Measurements from ENCODE around the gene FERMT3. TPM values are rescaled to one million over a fixed set of nuclear protein-coding genes. Genes with fewer than 3 reads are reported as not detected.

Gene FERMT3
- total and polyA plus RNA-seq, 7 donors = 15.0 to 41.5 (median 20.4) TPM

DNA sequence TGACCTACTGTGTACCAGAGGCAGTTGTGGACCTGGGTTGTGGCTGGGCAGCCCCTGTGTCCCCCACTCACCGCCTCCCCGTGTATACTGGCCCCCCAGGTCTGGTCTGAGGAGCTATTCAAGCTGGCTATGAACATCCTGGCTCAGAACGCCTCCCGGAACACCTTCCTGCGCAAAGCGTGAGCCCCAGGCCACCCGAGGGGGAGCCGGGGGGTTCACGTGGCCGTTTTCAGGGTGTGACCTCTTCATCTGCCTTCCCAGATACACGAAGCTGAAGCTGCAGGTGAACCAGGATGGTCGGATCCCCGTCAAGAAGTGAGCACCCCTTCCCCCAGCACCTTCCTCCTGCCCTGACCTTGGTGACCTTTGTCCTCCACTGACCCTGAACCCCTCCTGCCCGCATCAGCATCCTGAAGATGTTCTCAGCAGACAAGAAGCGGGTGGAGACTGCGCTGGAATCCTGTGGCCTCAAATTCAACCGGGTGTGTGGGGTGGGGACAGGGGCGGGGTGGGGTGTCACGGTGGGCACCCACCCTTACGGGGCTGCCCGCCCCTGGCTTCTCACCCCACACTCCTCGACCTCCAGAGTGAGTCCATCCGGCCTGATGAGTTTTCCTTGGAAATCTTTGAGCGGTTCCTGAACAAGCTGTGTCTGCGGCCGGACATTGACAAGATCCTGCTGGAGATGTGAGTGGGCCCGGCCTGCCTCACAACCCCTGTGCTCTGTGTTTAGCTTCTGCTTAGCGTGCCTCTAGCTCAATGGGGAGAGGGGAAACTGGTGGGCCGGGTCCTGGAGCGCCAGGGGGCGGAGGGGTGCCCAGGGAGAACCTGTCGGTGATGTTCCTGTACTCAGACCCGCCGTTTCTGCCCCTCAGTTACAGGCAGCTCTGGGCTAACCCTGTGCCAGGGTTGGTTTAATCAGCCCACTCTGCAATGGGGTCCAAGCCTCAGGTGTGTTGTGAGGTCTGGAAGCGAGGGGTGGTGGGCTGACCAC lies 48.9 kb downstream of the FERMT3 start:
- DNase-seq = no peak
- intact Hi-C loops (cut with DNase I) = no loop called here
- peaks cover 7 to 49% (median 38%) of the 10 kb centered on the region in 4 donors for H3K36me3 ChIP-seq
- 87 to 91% methylated on average over 35 of the region's 35 CpGs for WGBS, 2 donors
- no peak overlapping the region for H3K4me3 ChIP-seq
- no peaks in the 10 kb centered on the region for H3K9me3 ChIP-seq
- H3K27me3 ChIP-seq = no peaks in the 10 kb centered on the region
- H3K27ac ChIP-seq = no peak overlapping the region
- TF ChIP-seq, protein P1, sequence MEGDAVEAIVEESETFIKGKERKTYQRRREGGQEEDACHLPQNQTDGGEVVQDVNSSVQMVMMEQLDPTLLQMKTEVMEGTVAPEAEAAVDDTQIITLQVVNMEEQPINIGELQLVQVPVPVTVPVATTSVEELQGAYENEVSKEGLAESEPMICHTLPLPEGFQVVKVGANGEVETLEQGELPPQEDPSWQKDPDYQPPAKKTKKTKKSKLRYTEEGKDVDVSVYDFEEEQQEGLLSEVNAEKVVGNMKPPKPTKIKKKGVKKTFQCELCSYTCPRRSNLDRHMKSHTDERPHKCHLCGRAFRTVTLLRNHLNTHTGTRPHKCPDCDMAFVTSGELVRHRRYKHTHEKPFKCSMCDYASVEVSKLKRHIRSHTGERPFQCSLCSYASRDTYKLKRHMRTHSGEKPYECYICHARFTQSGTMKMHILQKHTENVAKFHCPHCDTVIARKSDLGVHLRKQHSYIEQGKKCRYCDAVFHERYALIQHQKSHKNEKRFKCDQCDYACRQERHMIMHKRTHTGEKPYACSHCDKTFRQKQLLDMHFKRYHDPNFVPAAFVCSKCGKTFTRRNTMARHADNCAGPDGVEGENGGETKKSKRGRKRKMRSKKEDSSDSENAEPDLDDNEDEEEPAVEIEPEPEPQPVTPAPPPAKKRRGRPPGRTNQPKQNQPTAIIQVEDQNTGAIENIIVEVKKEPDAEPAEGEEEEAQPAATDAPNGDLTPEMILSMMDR (IDR thresholded peaks at IDR 0.05) = no peak
- TF ChIP-seq EP300 (IDR thresholded peaks at IDR 0.05) (no peak), POLR2A (IDR thresholded peaks at IDR 0.05) (no peak), POLR2AphosphoS5 (IDR thresholded peaks at IDR 0.05) (no peak)
- peaks cover 0 to 31% (median 24%) of the 10 kb centered on the region in 4 donors for H3K4me1 ChIP-seq

DNA sequence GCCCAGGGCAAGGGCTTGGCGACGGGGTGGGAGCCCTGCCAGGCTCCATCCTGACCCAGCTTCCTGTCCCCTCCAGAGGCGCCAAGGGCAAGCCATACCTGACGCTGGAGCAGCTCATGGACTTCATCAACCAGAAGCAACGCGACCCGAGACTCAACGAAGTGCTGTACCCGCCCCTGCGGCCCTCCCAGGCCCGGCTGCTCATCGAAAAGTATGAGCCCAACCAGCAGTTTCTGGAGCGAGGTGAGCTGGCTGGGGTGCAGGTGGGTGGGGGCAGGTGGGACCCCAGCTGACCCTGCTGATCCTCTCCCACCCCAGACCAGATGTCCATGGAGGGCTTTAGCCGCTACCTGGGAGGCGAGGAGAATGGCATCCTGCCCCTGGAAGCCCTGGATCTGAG lies 49.8 kb downstream of the FERMT3 start:
- DNase-seq = no peak
- intact Hi-C loops (cut with DNase I) = no loop called here
- H3K4me3 ChIP-seq = no peak overlapping the region
- H3K27ac ChIP-seq = no peak overlapping the region
- H3K4me1 ChIP-seq = peaks cover 0 to 23% (median 18%) of the 10 kb centered on the region in 4 donors
- TF ChIP-seq EP300 (IDR thresholded peaks at IDR 0.05) = no peak
- peaks cover 7 to 52% (median 38%) of the 10 kb centered on the region in 4 donors for H3K36me3 ChIP-seq
- WGBS, 2 donors = 92 to 93% methylated on average over 15 of the region's 15 CpGs
- no peaks in the 10 kb centered on the region for H3K9me3 ChIP-seq
- H3K27me3 ChIP-seq = no peaks in the 10 kb centered on the region

DNA sequence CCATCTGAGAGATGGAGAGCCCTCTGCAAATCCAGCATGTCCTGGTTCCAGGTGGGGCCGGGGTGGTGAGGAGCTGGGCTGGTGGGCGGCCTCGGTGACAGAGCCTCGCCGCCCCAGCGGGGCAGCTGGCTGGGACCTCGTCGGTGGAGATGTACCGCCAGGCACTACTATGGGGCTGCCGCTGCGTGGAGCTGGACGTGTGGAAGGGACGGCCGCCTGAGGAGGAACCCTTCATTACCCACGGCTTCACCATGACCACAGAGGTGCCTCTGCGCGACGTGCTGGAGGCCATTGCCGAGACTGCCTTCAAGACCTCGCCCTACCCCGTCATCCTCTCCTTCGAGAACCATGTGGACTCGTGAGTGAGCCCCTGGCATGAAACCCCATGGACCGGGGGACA lies 51.8 kb downstream of the FERMT3 start:
- TF ChIP-seq, protein P1 (IDR thresholded peaks at IDR 0.05) = no peak
- TF ChIP-seq POLR2AphosphoS5 (IDR thresholded peaks at IDR 0.05) = no peak
- TF ChIP-seq POLR2A (IDR thresholded peaks at IDR 0.05) = no peak
- Histone ChIP-seq H3K27ac (no peak overlapping the region), H3K27me3 (no peaks in the 10 kb centered on the region), H3K9me3 (no peaks in the 10 kb centered on the region), H3K4me1 (peaks cover 0 to 5% (median 1%) of the 10 kb centered on the region in 4 donors), H3K4me3 (no peak overlapping the region), H3K36me3 (peaks cover 7 to 72% (median 51%) of the 10 kb centered on the region in 4 donors)
- DNase-seq = no peak
- intact Hi-C loops (cut with DNase I) = no loop called here
- WGBS, 2 donors = 91 to 94% methylated on average over 24 of the region's 24 CpGs

DNA sequence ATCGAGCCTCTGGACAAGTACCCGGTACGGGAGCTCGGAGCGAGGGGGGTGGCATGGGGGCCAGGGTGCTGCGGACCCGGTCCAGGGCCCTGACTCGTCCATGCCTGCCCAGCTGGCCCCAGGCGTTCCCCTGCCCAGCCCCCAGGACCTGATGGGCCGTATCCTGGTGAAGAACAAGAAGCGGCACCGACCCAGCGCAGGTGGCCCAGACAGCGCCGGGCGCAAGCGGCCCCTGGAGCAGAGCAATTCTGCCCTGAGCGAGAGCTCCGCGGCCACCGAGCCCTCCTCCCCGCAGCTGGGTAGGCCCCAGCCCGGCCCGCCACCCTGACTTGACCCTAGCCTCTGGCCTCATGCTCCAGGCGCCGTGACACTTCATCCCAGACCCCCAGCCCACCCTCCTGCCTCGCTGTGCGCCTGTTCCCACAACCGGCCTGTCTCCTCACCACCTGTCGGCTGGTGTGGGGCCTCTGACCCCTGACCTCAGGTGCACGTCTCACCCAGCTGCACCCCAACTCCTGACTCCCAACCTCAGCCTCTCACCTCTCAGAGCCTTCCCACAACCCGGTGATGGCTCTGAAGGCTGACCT lies 52.5 kb downstream of the FERMT3 start:
- intact Hi-C loops (cut with DNase I) = no loop called here
- Histone ChIP-seq H3K9me3 (no peaks in the 10 kb centered on the region), H3K27ac (no peak overlapping the region), H3K4me3 (no peak overlapping the region), H3K4me1 (no peaks in the 10 kb centered on the region), H3K27me3 (no peaks in the 10 kb centered on the region), H3K36me3 (peaks cover 7 to 79% (median 51%) of the 10 kb centered on the region in 4 donors)
- no peak for DNase-seq
- WGBS, 2 donors = 92 to 94% methylated on average over 32 of the region's 32 CpGs
- TF ChIP-seq POLR2AphosphoS5 (IDR thresholded peaks at IDR 0.05) (no peak), EP300 (IDR thresholded peaks at IDR 0.05) (no peak), POLR2A (IDR thresholded peaks at IDR 0.05) (no peak)
- TF ChIP-seq, protein P1 (IDR thresholded peaks at IDR 0.05) = no peak

GRCh38 chr11:64259533-64260067 lies 53.1 kb downstream of the FERMT3 start:
- intact Hi-C loops (cut with DNase I) = no loop called here
- no peaks in the 10 kb centered on the region for H3K4me1 ChIP-seq
- no peak overlapping the region for H3K4me3 ChIP-seq
- peaks cover 7 to 79% (median 50%) of the 10 kb centered on the region in 4 donors for H3K36me3 ChIP-seq
- no peaks in the 10 kb centered on the region for H3K27me3 ChIP-seq
- no peak for DNase-seq
- 76 to 77% methylated on average over 4 of the region's 4 CpGs for WGBS, 2 donors
- no peak overlapping the region for H3K27ac ChIP-seq
- H3K9me3 ChIP-seq = no peaks in the 10 kb centered on the region
- TF ChIP-seq EP300 (IDR thresholded peaks at IDR 0.05) = no peak
- no peak for TF ChIP-seq POLR2A (IDR thresholded peaks at IDR 0.05)
- TF ChIP-seq, protein P1 (IDR thresholded peaks at IDR 0.05) = no peak
- no peak for TF ChIP-seq POLR2AphosphoS5 (IDR thresholded peaks at IDR 0.05)

Data from sigmoid colon (tissue), 7 donors.